Esophagus muscularis mucosa (tissue), 4 donors: ENCODE measurements around the gene PCSK6.

Experiments used
- EP300 ChIP-seq: sonication (generic); formaldehyde crosslinking; IDR thresholded peaks from one replicate; pipeline ENCODE4 v1.6.1; 2017; ENCODE audit warnings: antibody characterized with exemption
- POLR2A ChIP-seq: fragments of 450-650 bp; IDR thresholded peaks from one replicate; pipeline ENCODE4 v1.6.1; 2017; ENCODE audit warnings: antibody characterized with exemption, moderate library complexity, mild to moderate bottlenecking, low read depth
- POLR2AphosphoS5 ChIP-seq, 2 donors: sonication (generic); formaldehyde crosslinking; IDR thresholded peaks; one replicate each; pipeline ENCODE4 v1.6.1; 2017; ENCODE audit warnings: antibody characterized with exemption in 2 of 2
- TF ChIP-seq, protein P1 (sequence below), 3 experiments: fragments of 200-600 bp in 2 of 3; fragments of 450-650 bp in 1 of 3; sonication (generic) in 2 of 3; IDR thresholded peaks; one replicate each; pipeline ENCODE4 v1.5.1; 2017 to 2019; ENCODE audit warnings: antibody characterized with exemption in 3 of 3, mild to moderate bottlenecking in 2 of 3, moderate library complexity in 1 of 3

DNA sequence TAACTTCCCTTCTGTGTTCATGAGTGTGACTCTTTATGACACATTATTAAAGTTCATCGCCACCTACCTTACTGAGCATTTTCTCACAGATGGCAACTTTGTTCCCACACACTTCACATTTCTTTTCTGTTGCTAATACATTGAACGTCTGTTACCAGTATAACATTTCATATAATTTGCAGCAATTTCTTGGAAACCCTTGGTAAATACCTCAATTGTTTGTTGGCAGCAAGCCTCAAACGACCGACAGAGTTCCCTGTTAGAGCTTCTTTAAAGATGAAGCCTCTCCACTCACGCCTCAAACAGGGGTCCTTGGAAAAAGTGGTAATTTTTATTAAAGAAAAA, 234.5 kb downstream of the PCSK6 start:
- TF ChIP-seq POLR2AphosphoS5 (IDR thresholded peaks at IDR 0.05), result no peak
- TF ChIP-seq, protein P1, sequence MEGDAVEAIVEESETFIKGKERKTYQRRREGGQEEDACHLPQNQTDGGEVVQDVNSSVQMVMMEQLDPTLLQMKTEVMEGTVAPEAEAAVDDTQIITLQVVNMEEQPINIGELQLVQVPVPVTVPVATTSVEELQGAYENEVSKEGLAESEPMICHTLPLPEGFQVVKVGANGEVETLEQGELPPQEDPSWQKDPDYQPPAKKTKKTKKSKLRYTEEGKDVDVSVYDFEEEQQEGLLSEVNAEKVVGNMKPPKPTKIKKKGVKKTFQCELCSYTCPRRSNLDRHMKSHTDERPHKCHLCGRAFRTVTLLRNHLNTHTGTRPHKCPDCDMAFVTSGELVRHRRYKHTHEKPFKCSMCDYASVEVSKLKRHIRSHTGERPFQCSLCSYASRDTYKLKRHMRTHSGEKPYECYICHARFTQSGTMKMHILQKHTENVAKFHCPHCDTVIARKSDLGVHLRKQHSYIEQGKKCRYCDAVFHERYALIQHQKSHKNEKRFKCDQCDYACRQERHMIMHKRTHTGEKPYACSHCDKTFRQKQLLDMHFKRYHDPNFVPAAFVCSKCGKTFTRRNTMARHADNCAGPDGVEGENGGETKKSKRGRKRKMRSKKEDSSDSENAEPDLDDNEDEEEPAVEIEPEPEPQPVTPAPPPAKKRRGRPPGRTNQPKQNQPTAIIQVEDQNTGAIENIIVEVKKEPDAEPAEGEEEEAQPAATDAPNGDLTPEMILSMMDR (IDR thresholded peaks at IDR 0.05), result no peak
- no peak for TF ChIP-seq POLR2A
- TF ChIP-seq EP300, result no peak
